ENCODE measurements around the gene NBEA.

DNA sequence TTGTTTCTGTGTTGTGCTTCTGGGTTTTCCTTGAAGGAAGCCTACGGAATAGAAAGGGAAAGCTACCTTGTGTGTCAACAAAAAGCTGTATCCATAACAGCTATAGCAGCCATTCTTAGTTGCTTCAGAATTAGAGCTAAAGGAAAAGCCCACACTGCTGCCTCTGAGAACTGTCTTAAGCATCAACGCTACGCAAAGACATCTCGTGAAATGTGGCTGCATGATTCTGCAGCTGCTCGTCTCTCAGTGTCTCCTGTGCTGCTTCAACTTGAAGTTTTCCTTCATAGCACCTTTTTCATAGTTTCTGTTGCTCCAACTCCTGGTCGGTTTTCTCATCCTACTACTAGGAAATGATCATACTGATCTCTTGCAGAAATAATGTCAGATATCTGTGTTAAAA, 675.4 kb downstream of the NBEA start:
- TF ChIP-seq, protein P1, sequence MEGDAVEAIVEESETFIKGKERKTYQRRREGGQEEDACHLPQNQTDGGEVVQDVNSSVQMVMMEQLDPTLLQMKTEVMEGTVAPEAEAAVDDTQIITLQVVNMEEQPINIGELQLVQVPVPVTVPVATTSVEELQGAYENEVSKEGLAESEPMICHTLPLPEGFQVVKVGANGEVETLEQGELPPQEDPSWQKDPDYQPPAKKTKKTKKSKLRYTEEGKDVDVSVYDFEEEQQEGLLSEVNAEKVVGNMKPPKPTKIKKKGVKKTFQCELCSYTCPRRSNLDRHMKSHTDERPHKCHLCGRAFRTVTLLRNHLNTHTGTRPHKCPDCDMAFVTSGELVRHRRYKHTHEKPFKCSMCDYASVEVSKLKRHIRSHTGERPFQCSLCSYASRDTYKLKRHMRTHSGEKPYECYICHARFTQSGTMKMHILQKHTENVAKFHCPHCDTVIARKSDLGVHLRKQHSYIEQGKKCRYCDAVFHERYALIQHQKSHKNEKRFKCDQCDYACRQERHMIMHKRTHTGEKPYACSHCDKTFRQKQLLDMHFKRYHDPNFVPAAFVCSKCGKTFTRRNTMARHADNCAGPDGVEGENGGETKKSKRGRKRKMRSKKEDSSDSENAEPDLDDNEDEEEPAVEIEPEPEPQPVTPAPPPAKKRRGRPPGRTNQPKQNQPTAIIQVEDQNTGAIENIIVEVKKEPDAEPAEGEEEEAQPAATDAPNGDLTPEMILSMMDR (conservative IDR thresholded peaks at IDR 0.05; ENCODE audit: low read depth in 2 of 2): no peak
- TF ChIP-seq POLR2AphosphoS5 (IDR thresholded peaks at IDR 0.05; ENCODE audit: low read depth) (no peak), EZH2 (IDR thresholded peaks at IDR 0.05; ENCODE audit: low read depth, unreplicated experiment) (no peak), EZH2phosphoT487 (IDR thresholded peaks at IDR 0.05; ENCODE audit: unreplicated experiment) (no peak)

Measured in GM23338 (cell line).